Glomerular visceral epithelial cell (primary cell): ENCODE measurements around the gene MCMBP.

Experiments used
- DNase-seq: peaks from one replicate; pipeline ENCODE4 v3.0.0-alpha.2; 2016; ENCODE audit errors: extremely low spot score

Gene MCMBP

DNA sequence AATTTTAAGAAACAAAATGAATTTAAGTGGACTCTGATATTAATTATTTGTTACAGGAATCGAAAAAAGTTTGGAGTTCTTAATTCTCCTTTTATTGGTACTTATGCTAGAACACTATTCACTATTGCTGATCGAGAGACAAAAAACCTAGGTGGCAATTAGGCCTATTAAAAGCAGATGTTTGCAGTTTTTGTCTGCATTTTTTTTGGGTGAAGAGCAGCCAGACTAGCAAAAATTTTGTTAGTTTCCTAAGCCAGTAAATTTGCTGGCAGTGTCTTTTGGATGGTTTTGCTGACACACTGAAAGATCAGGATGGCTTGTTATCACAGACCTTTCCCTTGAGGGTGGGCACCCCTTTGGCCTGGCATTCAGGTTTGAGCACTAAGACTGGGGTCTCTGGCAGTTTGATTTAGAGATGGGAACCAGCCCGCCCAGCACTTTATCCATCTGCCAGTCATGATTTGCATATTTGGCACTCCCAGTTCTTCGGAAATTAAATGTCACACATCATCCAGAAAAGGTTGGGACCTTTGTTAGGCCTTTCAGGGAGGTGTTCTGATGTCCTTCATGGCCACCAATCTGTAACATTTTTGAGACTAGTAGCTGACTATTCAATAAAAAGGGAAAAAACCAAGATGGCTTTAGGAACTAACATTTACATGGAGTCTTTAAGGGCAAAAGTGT is 89.5 kb downstream of the MCMBP start:
- no peak for DNase-seq

DNA sequence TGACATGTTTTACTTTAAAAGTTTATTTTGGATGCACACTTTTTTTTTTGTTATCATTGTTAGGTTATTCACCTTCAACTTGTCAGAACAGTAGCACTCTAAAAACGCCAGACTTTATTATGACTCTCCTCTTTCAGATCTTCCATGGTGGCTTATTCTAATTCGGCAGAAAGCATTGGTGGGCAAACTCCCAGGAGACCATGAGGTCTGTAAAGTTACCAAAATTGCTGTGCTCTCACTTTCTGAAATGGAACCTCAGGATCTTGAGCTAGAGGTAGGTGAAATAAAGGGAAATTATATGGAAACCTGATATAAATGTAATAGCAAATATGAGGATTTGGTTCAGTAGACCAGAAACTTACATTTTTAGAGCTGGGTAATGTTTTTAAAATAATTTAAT is 91.1 kb downstream of the MCMBP start:
- no peak for DNase-seq

DNA sequence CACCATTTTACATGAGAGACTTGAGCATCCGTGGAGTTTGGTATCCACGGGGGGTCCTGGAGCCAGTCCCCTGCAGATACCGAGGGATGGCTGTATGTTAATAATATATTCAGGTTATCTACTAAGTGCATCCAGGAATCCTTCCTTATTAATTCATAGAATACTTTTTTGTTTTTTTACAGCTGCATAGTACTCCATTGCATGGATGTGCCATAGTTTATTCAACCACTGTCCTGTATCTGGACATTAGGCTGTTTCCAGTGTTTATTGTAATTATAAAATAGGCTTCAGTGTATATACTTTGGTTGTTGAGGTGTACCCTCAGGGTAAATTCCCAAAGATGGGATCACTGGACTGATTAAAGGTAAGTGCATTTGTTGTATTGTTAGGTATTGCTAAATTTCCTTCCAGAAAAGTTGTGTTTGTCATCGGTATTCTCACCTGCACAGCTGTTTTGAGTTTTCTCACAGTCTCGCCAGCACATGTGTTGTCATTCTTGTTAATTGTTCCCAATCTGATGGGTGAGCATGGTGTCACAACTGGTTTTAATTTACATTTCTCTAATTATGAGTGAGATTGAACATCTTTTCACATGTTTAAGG is 91.7 kb downstream of the MCMBP start:
- no peak for DNase-seq
